Loucy (cell line): ENCODE results near the gene NBPF6.
"Not testable (repeated sequence)": the region's sequence is repeated elsewhere in the genome, so short reads cannot be mapped to it uniquely, and the experiment has no call there.

Experiments used
- H2AFZ ChIP-seq: fragments of 200-600 bp; sonication (generic); 2 replicates; pipeline ENCODE4 v1.6.0; 2016; ENCODE audit warnings: antibody characterized with exemption, mild to moderate bottlenecking, low read length, moderate library complexity
- H3F3A ChIP-seq: fragments of 200-600 bp; 2 replicates; pipeline ENCODE4 v1.6.0; 2016; ENCODE audit warnings: antibody characterized with exemption, low read depth, mild to moderate bottlenecking
- H3K27me3 ChIP-seq: fragments of 200-600 bp; sonication (generic); 2 replicates; pipeline ENCODE4 v1.6.1; 2014; ENCODE audit warnings: low read length, mild to moderate bottlenecking; ENCODE audit not compliant: insufficient read depth, poor library complexity, severe bottlenecking
- H3K36me3 ChIP-seq: fragments of 200-600 bp; sonication (generic); 2 replicates; pipeline ENCODE4 v1.6.1; 2016; ENCODE audit warnings: low read length; ENCODE audit not compliant: insufficient read depth
- H3K4me1 ChIP-seq: fragments of 200-600 bp; sonication (generic); 2 replicates; pipeline ENCODE4 v1.5.1; 2014; ENCODE audit warnings: low read length, mild to moderate bottlenecking; ENCODE audit not compliant: insufficient read depth, poor library complexity, severe bottlenecking
- H3K4me2 ChIP-seq: fragments of 200-600 bp; sonication (generic); 2 replicates; pipeline ENCODE4 v1.6.0; 2014; ENCODE audit warnings: antibody characterized with exemption, low read length, low read depth, mild to moderate bottlenecking; ENCODE audit not compliant: poor library complexity, severe bottlenecking
- H3K4me3 ChIP-seq: fragments of 200-600 bp; sonication (generic); 2 replicates; pipeline ENCODE4 v1.5.1; 2014; ENCODE audit warnings: low read length, mild to moderate bottlenecking, mixed read lengths; ENCODE audit not compliant: poor library complexity, severe bottlenecking
- H3K79me2 ChIP-seq: fragments of 200-600 bp; sonication (generic); 2 replicates; pipeline ENCODE4 v1.6.1; 2014; ENCODE audit warnings: low read length; ENCODE audit not compliant: insufficient read depth
- H3K9ac ChIP-seq: fragments of 200-600 bp; sonication (generic); 2 replicates; pipeline ENCODE4 v1.6.0; 2014; ENCODE audit warnings: mild to moderate bottlenecking, low read depth, low read length, moderate library complexity; ENCODE audit not compliant: poor library complexity, severe bottlenecking
- H3K9me2 ChIP-seq: fragments of 200-600 bp; sonication (generic); replicated peaks from 2 replicates; pipeline ENCODE4 v1.6.1; 2016; ENCODE audit warnings: low read depth, low read length, mixed read lengths
- H3K9me3 ChIP-seq: fragments of 200-600 bp; sonication (generic); 2 replicates; pipeline ENCODE4 v1.6.1; 2014; ENCODE audit warnings: mild to moderate bottlenecking, antibody characterized with exemption, low read length, low read depth; ENCODE audit not compliant: insufficient read depth
- H4K20me1 ChIP-seq: fragments of 200-600 bp; sonication (generic); 2 replicates; pipeline ENCODE4 v1.6.0; 2014; ENCODE audit warnings: antibody characterized with exemption, low read length, mild to moderate bottlenecking; ENCODE audit not compliant: insufficient read depth, poor library complexity, severe bottlenecking

Gene NBPF6

GRCh38 chr1:108450043-108450442 lies at the start of gene NBPF6:
NBPF6 (plus strand) TSS chr1:108450343; CDS start chr1:108450602, 259 bp downstream.
- not testable (repeated sequence) for H2AFZ ChIP-seq, H3K27me3 ChIP-seq, H3K9ac ChIP-seq, H3K9me3 ChIP-seq, H3K4me3 ChIP-seq, H3K36me3 ChIP-seq, H3K4me2 ChIP-seq, H3F3A ChIP-seq, H4K20me1 ChIP-seq, H3K9me2 ChIP-seq, H3K4me1 ChIP-seq, H3K79me2 ChIP-seq

- H3K4me3 ChIP-seq, H3K9me2 ChIP-seq, H2AFZ ChIP-seq, H3F3A ChIP-seq, H3K9ac ChIP-seq, H3K4me2 ChIP-seq, H3K27me3 ChIP-seq, H3K4me1 ChIP-seq, H3K79me2 ChIP-seq, H4K20me1 ChIP-seq, H3K36me3 ChIP-seq, H3K9me3 ChIP-seq: not testable (repeated sequence)
Measured at GRCh38 chr1:108411098-108411833, 38.9 kb upstream of the NBPF6 start.

GRCh38 chr1:108420129-108420528 lies 30.0 kb upstream of the NBPF6 start:
- H3F3A ChIP-seq, H3K4me2 ChIP-seq, H3K27me3 ChIP-seq, H3K4me3 ChIP-seq, H3K9ac ChIP-seq, H3K9me2 ChIP-seq, H3K36me3 ChIP-seq, H2AFZ ChIP-seq, H3K4me1 ChIP-seq, H3K9me3 ChIP-seq, H4K20me1 ChIP-seq, H3K79me2 ChIP-seq: not testable (repeated sequence)

GRCh38 chr1:108421061-108421916 lies 28.9 kb upstream of the NBPF6 start:
- H3K9ac ChIP-seq, H3K27me3 ChIP-seq, H4K20me1 ChIP-seq, H2AFZ ChIP-seq, H3K4me2 ChIP-seq, H3K9me3 ChIP-seq, H3K79me2 ChIP-seq, H3K4me3 ChIP-seq, H3K4me1 ChIP-seq, H3K36me3 ChIP-seq, H3F3A ChIP-seq, H3K9me2 ChIP-seq: not testable (repeated sequence)

GRCh38 chr1:108426877-108427276 lies 23.3 kb upstream of the NBPF6 start:
- H3F3A ChIP-seq, H3K36me3 ChIP-seq: not testable (repeated sequence)

GRCh38 chr1:108432002-108432401 lies 18.1 kb upstream of the NBPF6 start:
- H3K9ac ChIP-seq, H4K20me1 ChIP-seq, H3K79me2 ChIP-seq, H3K4me1 ChIP-seq, H3F3A ChIP-seq, H3K27me3 ChIP-seq, H3K4me3 ChIP-seq, H3K4me2 ChIP-seq, H3K36me3 ChIP-seq, H2AFZ ChIP-seq, H3K9me2 ChIP-seq, H3K9me3 ChIP-seq: not testable (repeated sequence)

More at GRCh38 chr1:108426877-108427276, 23.3 kb upstream of the NBPF6 start:
- H3K27me3 ChIP-seq, H3K79me2 ChIP-seq, H3K9me2 ChIP-seq, H2AFZ ChIP-seq, H4K20me1 ChIP-seq, H3K4me1 ChIP-seq, H3K9me3 ChIP-seq, H3K4me3 ChIP-seq, H3K9ac ChIP-seq, H3K4me2 ChIP-seq: not testable (repeated sequence)

- not testable (repeated sequence) for H3K27me3 ChIP-seq, H3K4me2 ChIP-seq, H3K4me1 ChIP-seq, H4K20me1 ChIP-seq, H3K79me2 ChIP-seq, H3K9me2 ChIP-seq, H3K9me3 ChIP-seq, H3F3A ChIP-seq, H3K36me3 ChIP-seq, H3K4me3 ChIP-seq, H3K9ac ChIP-seq, H2AFZ ChIP-seq
Measured at GRCh38 chr1:108433404-108433803, 16.7 kb upstream of the NBPF6 start.
